Activated CD4-positive, alpha-beta T cell treated with anti-CD3 and anti-CD28 coated beads, Interleukin-2, amount 10 ng/mL, durations not matched to agents 7 days and 5 days (primary cell): Measurements from ENCODE around the gene VIPAS39. TPM values are rescaled to one million over a fixed set of nuclear protein-coding genes. Genes with fewer than 3 reads are reported as not detected.
"Not testable (repeated sequence)": the region's sequence is repeated elsewhere in the genome, so short reads cannot be mapped to it uniquely, and the experiment has no call there.

Source experiments
- CTCF ChIA-PET: fragments of 350-600 bp; sonication (Branson Sonifier 250); formaldehyde crosslinking; loops from one replicate; lab custom pipeline; 2021; ENCODE audit warnings: antibody characterized with exemption; lab: Charles Lee
- POLR2A ChIA-PET: fragments of 350-600 bp; sonication (Branson Sonifier 250); formaldehyde crosslinking; loops from one replicate; lab custom pipeline; 2021; ENCODE audit warnings: antibody characterized with exemption; lab: Charles Lee
- DNase-seq: peaks from one replicate; pipeline ENCODE4 v3.0.0-alpha.2; 2020
- H3K27ac Mint-ChIP-seq: one replicate; pipeline ENCODE4 v1.8.0; 2021; ENCODE audit warnings: mild to moderate bottlenecking, moderate library complexity, mixed read lengths
- H3K27me3 Mint-ChIP-seq: one replicate; pipeline ENCODE4 v1.8.0; 2021; ENCODE audit warnings: mixed read lengths
- H3K36me3 Mint-ChIP-seq: one replicate; pipeline ENCODE4 v1.8.0; 2021; ENCODE audit warnings: low read depth, mixed read lengths
- H3K4me1 Mint-ChIP-seq: one replicate; pipeline ENCODE4 v1.8.0; 2021; ENCODE audit warnings: mixed read lengths
- H3K4me3 Mint-ChIP-seq: one replicate; pipeline ENCODE4 v1.8.0; 2021; ENCODE audit warnings: mild to moderate bottlenecking, moderate library complexity, mixed read lengths
- H3K9me3 Mint-ChIP-seq: one replicate; pipeline ENCODE4 v1.8.0; 2021; ENCODE audit warnings: mixed read lengths
- total RNA-seq, 2 experiments: library from RNA; stranded (reverse); gene quantifications; one replicate each; pipeline ENCODE4 v1.2.3, GENCODE V29; 2021

VIPAS39 gene
- total RNA-seq, 2 experiments from 2014 or later = 19.0 to 20.7 TPM

DNA sequence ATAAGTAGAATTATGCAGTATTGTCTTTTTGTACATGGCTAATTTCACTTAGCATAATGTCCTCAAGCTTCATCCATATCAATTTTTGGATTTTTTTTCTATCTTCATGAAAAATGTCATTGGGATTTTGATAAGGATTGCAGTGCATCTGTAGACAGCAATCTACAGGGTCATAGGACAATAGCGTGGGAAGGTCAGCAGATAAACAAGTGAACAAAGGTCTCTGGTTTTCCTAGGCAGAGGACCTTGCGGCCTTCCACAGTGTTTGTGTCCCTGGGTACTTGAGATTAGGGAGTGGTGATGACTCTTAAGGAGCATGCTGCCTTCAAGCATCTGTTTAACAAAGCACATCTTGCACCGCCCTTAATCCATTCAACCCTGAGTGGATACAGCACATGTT is 41.3 kb downstream of the VIPAS39 start:
- H3K4me1 Mint-ChIP-seq, POLR2A ChIA-PET, H3K4me3 Mint-ChIP-seq, DNase-seq, H3K9me3 Mint-ChIP-seq, H3K27me3 Mint-ChIP-seq, H3K27ac Mint-ChIP-seq: not testable (repeated sequence)
- peaks cover 14% of the 10 kb centered on the region for H3K36me3 Mint-ChIP-seq
- CTCF ChIA-PET = interaction anchor here (0.6 kb wide), 1 partner anchor 335 kb away, joined by 3 read pairs; no protein-coding TSS in a partner anchor

DNA sequence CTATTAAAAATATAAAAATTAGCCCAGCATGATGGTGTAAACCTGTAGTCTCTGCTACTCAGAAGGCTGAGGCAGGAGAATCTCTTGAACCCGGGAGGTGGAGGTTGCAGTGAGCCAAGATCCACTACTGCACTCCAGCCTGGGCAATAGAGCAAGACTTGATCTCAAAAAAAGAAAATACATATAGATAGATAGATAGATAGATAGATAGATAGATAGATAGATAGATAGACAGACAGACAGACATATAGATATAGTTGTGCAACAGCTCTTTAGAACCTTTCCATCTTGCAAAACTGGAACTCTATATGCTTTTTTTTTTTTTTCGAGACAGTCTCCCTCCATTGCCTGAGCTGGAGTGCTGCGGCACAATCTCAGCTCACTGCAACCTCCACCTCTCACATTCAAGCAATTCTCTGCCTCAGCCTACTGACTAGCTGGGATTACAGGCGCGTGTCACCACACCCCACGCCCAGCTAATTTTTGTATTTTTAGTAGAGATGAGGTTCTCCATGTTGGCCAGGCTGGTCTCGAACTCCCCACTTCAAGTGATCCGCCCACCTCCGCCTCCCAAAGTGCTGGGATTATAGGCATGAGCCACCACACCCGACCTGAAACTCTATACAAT is 41.9 kb downstream of the VIPAS39 start:
- ChIA-PET CTCF (interaction anchor here (0.6 kb wide), 1 partner anchor 335 kb away, joined by 3 read pairs; no protein-coding TSS in a partner anchor), POLR2A (interaction anchor here (0.7 kb wide), 1 partner anchor 138 kb away, joined by 3 read pairs; no protein-coding TSS in a partner anchor)
- DNase-seq, H3K4me3 Mint-ChIP-seq, H3K9me3 Mint-ChIP-seq, H3K27me3 Mint-ChIP-seq, H3K36me3 Mint-ChIP-seq, H3K4me1 Mint-ChIP-seq, H3K27ac Mint-ChIP-seq: not testable (repeated sequence)

DNA sequence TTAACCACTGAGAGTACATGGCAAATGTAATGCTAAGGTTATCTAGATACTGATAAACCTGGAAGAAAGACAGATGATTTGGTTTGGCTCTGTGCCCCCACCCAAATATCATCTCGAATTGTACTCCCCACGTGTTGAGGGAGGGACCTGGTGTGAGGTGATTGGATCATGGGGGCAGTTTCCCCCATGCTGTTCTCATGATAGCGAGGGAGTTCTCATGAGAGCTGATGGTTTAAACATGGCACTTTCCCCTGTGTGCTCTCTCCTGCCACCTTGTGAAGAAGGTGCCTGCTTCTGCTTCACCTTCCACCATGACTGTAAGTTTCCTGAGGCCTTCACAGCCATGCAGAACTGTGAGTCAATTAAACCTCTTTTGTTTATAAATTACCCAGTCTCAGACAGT is 48.3 kb downstream of the VIPAS39 start:
- DNase-seq = peak; percentile 6
- no peak overlapping the region for H3K4me3 Mint-ChIP-seq
- CTCF ChIA-PET = no interaction called here
- no peaks in the 10 kb centered on the region for H3K27me3 Mint-ChIP-seq
- no peaks in the 10 kb centered on the region for H3K36me3 Mint-ChIP-seq
- POLR2A ChIA-PET = no interaction called here
- no peak overlapping the region for H3K27ac Mint-ChIP-seq
- H3K9me3 Mint-ChIP-seq = no peaks in the 10 kb centered on the region
- H3K4me1 Mint-ChIP-seq = peaks cover 13% of the 10 kb centered on the region

DNA sequence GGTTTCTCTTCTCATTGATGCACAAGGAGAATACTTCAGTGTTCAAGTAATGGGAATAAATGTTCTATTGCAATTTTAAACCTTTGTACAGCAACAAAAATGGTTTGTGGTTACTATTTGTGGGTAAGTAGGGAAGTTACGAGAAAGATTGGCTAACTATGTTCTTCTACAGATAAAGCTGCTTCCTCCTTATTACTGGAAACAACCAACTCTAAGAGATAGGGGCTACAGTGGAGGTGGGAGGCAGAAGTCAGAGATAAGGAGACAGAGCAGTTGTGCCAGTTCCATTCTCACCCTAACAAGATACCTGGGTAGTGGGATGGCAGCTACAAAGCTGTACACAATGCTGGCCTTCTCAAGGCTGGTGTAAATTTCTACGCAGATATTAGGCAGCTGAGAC is 50.2 kb downstream of the VIPAS39 start:
- no peaks in the 10 kb centered on the region for H3K9me3 Mint-ChIP-seq
- CTCF ChIA-PET = no interaction called here
- POLR2A ChIA-PET = no interaction called here
- no peak for DNase-seq
- no peak overlapping the region for H3K27ac Mint-ChIP-seq
- H3K27me3 Mint-ChIP-seq = no peaks in the 10 kb centered on the region
- H3K36me3 Mint-ChIP-seq = no peaks in the 10 kb centered on the region
- no peak overlapping the region for H3K4me3 Mint-ChIP-seq
- peaks cover 13% of the 10 kb centered on the region for H3K4me1 Mint-ChIP-seq

DNA sequence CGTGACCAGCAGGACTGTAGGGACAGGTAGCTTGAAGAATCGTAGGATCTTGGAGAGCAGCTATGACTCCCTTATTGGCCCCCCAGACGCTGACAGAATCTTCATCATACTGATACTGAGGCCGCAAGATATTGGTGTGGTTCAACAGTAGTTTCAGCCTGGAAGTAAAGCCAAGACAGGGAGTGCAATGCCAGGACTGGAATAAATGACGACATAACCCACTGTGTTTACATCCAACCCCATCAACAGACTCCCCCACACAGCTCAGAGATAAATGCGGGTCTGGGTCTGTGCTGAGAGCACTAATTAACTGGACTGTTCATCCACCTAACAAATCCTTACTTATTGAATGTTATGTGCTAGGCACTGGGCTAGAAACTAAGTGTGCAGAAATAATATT is 50.7 kb downstream of the VIPAS39 start:
- ChIA-PET POLR2A (no interaction called here), CTCF (interaction anchor here (0.7 kb wide), 1 partner anchor 299 kb away, joined by 3 read pairs; no protein-coding TSS in a partner anchor)
- DNase-seq = no peak
- Mint-ChIP-seq H3K27me3 (no peaks in the 10 kb centered on the region), H3K4me1 (peaks cover 13% of the 10 kb centered on the region), H3K4me3 (no peak overlapping the region), H3K36me3 (no peaks in the 10 kb centered on the region), H3K27ac (no peak overlapping the region), H3K9me3 (no peaks in the 10 kb centered on the region)

DNA sequence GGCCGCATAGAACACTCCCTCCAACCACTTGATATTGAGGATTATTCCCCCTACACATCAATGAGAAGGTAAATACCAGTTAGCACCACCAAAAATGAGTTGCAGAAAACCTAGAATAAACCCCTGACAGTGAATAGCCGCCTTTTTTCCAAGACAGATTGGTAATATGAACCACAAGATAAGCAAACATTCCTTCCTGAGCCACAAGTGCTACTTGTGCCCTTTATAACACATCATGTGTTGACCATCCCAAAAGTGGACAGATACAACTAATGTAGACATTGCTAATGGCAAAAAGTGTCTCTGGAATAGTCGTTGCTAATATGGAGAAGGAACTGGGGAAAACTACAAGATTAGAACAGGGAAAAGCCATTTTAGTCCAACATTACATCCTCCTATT is 51.3 kb downstream of the VIPAS39 start:
- Mint-ChIP-seq H3K27ac (no peak overlapping the region), H3K4me3 (no peak overlapping the region), H3K36me3 (no peaks in the 10 kb centered on the region), H3K4me1 (peaks cover 13% of the 10 kb centered on the region), H3K9me3 (no peaks in the 10 kb centered on the region), H3K27me3 (no peaks in the 10 kb centered on the region)
- POLR2A ChIA-PET = no interaction called here
- DNase-seq = no peak
- CTCF ChIA-PET = interaction anchor here (0.6 to 0.7 kb wide), 2 partner anchors 299 to 325 kb away, joined by 3 read pairs; no protein-coding TSS in a partner anchor

DNA sequence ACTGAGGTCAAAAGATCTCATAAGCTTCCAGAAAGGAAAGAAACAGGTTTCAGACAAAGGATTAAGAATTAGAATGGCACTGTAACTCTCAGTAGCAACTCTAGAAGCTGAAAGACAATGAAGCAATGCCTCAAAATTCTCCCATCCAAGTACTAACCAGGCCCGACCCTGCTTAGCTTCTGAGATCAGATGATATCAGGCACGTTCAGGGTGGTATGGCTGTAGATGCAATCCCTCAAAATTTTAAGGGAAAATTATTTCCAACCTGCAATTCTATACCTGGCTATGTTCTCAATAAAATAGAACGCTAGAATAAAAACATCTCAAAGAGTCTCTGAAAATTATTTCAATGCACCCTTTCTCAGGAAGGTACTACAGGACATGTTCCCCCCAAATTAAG is 53.6 kb downstream of the VIPAS39 start:
- Mint-ChIP-seq H3K27ac (no peak overlapping the region), H3K4me1 (peaks cover 13% of the 10 kb centered on the region), H3K4me3 (no peak overlapping the region), H3K36me3 (peaks cover 3% of the 10 kb centered on the region), H3K27me3 (peaks cover 4% of the 10 kb centered on the region), H3K9me3 (no peaks in the 10 kb centered on the region)
- DNase-seq = no peak
- CTCF ChIA-PET = interaction anchor here (1.1 kb wide), 1 partner anchor 11 kb away, joined by 3 read pairs; no protein-coding TSS in a partner anchor
- POLR2A ChIA-PET = interaction anchor here (0.5 kb wide), 1 partner anchor 18 kb away, joined by 3 read pairs; no protein-coding TSS in a partner anchor

DNA sequence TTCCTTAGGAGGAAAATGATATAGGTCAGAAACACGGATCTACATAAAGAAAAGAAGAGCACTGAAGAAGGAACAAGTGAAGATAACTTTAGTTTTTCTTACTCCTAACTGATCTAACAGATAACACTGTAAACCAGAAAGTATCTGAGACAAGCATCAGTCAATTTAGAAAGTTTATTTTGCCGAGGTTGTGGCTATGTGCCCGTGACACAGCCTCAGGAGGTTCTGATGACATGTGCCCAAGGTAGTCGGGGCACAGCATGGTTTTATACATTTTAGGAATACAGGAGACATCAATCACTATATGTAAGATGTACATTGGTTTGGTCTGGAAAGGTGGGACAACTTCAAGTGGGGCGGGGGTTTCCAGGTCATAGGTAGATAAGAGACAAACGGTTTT is 57.2 kb downstream of the VIPAS39 start:
- H3K27ac Mint-ChIP-seq = no peak overlapping the region
- no peak for DNase-seq
- H3K9me3 Mint-ChIP-seq = no peaks in the 10 kb centered on the region
- CTCF ChIA-PET = no interaction called here
- peaks cover 4% of the 10 kb centered on the region for H3K27me3 Mint-ChIP-seq
- POLR2A ChIA-PET = no interaction called here
- peaks cover 3% of the 10 kb centered on the region for H3K36me3 Mint-ChIP-seq
- no peaks in the 10 kb centered on the region for H3K4me1 Mint-ChIP-seq
- no peak overlapping the region for H3K4me3 Mint-ChIP-seq

DNA sequence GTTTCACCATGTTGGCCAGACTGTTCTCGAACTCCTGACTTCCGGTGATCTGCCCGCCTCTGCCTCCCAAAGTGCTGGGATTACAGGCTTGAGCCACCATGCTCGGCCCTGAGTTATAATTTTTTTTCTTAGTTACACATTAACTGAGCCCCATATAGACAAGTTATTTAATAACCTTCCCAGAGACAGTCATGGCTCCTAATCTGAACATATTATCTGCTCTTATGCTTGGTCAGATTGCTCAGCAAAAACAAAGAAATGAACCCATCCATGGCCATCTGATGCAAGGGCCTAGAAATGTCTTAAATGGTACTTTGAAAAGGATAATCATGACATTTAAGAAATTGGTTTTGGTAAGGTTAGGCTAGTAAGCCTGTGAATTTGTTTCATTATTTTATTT is 67.2 kb downstream of the VIPAS39 start:
- no peak overlapping the region for H3K4me3 Mint-ChIP-seq

DNA sequence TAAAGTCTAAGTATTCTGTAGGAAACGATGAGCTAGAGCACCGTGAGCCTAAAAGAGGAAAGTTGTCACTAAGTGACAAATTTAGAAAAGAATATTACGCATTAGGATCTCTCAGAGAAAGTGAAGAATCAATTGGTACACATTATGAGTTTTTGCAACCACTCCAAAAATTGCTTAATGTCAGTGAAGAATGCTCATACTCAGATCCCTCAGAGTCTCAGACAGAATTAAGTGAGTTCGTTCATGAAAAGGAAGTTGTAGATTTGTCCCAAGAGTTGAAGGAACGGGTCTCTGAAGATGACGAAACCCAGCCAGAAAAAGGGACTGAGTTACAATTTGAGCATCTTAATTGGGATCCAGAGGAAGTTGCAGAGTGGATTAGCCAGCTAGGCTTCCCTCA is 78.7 kb downstream of the VIPAS39 start:
- Mint-ChIP-seq H3K27ac (no peak overlapping the region), H3K4me1 (peaks cover 26% of the 10 kb centered on the region), H3K27me3 (no peaks in the 10 kb centered on the region), H3K9me3 (peaks cover 11% of the 10 kb centered on the region), H3K4me3 (no peak overlapping the region), H3K36me3 (peaks cover 20% of the 10 kb centered on the region)
- DNase-seq = no peak
- POLR2A ChIA-PET = no interaction called here
- CTCF ChIA-PET = interaction anchor here (0.6 to 1.0 kb wide), 3 partner anchors 9 to 26 kb away, joined by 4 to 6 read pairs (median 4); no protein-coding TSS in a partner anchor

More for the DNA sequence above, 67.2 kb downstream of the VIPAS39 start:
- POLR2A ChIA-PET = no interaction called here
- Mint-ChIP-seq H3K36me3 (no peaks in the 10 kb centered on the region), H3K9me3 (no peaks in the 10 kb centered on the region), H3K27me3 (no peaks in the 10 kb centered on the region), H3K27ac (no peak overlapping the region), H3K4me1 (no peaks in the 10 kb centered on the region)
- CTCF ChIA-PET = interaction anchor here (0.5 to 1.2 kb wide), 2 partner anchors 11 to 24 kb away, joined by 3 to 7 read pairs; no protein-coding TSS in a partner anchor
- DNase-seq = no peak

DNA sequence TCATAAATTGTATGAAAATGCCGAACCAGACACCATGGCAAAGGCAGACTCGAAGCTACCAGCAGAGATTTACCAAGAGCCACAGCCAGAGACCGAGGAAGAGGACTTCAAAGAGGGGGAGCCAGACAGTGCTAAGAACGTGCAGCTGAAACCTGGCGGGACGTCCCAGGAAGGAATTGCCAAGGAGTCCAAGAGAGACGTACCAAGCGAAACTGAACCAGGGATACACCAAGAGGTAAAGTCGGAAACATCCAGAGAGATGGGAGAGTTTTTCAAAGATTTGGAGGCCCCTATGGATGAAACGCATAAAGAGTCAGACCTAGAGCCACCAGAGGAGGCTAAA is 79.9 kb downstream of the VIPAS39 start:
- POLR2A ChIA-PET = interaction anchor here (0.6 kb wide), 1 partner anchor 383 kb away, joined by 3 read pairs; no protein-coding TSS in a partner anchor
- CTCF ChIA-PET = interaction anchor here (0.9 to 1.3 kb wide), 4 partner anchors 16 to 81 kb away, joined by 3 to 4 read pairs (median 4); partner anchors contain the start of genes AHSA1 and GSTZ1
- no peak overlapping the region for H3K4me3 Mint-ChIP-seq

DNA sequence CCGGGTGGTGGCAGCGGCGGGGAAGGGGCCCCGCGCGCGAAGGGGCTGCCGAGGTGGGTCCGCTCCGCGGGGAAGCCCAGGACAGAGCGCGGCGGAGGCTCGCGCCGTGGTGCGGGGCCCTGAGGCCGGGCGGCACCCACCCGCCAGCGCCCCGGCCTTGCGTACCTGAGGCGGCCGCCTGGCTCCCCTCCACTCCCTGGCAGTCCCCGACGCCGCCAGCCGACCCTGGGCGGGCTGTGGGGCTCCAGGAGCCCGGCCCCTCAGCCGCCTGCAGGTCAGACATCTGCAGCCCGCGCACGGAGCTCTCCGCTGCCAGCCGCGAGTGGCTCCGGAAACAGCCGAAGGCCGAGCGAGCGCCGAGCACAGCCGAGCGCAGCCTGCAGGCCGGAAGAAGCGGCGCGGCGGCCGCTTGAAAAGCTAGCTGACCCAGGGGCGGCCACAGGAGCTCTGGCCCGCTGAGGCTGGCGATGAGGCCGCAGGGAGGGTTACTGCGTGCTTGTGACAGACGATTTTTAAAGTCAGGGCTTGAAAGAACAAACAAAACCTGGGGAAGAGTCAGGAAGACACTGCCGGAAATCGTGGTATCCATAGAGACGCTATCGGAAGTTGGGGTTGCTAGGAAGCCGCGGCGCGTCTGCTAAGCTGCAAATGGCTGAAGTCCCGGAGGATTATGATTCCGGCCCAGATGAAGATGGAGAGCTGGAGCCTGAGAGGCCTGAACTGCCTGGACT is 80.5 kb downstream of the VIPAS39 start, which contains the start of the genes SAMD15 and TMED8:
Gene SAMD15 (plus strand): TSS at position 609 of the 731 bp plus-strand sequence. CDS start 40 bp downstream, at position 649.
Gene TMED8 (minus strand): TSS at position 324 of the 731 bp plus-strand sequence. CDS start 41 bp downstream, at position 283.
- Mint-ChIP-seq H3K27me3 (no peaks in the 10 kb centered on the region), H3K36me3 (peaks cover 30% of the 10 kb centered on the region), H3K9me3 (peaks cover 12% of the 10 kb centered on the region), H3K4me3 (peak within 1 kb of the TSS; percentile 88), H3K4me1 (peaks cover 40% of the 10 kb centered on the region), H3K27ac (peak within 1 kb of the TSS; percentile 90)
- DNase-seq = peak; percentile 85
- ChIA-PET CTCF (interaction anchor here (0.8 to 1.3 kb wide), 5 partner anchors 9 to 81 kb away, joined by 3 to 4 read pairs (median 3); partner anchors contain the start of genes AHSA1 and GSTZ1), POLR2A (interaction anchor here (0.6 kb wide), 1 partner anchor 383 kb away, joined by 3 read pairs; no protein-coding TSS in a partner anchor)

More for the DNA sequence above, 79.9 kb downstream of the VIPAS39 start:
- DNase-seq = no peak
- H3K27me3 Mint-ChIP-seq = no peaks in the 10 kb centered on the region
- no peak overlapping the region for H3K27ac Mint-ChIP-seq
- peaks cover 27% of the 10 kb centered on the region for H3K36me3 Mint-ChIP-seq
- H3K9me3 Mint-ChIP-seq = peaks cover 12% of the 10 kb centered on the region
- H3K4me1 Mint-ChIP-seq = peaks cover 37% of the 10 kb centered on the region
